GM19455 (cell line): ENCODE data around the gene TGIF2.
"Not testable (repeated sequence)": the region's sequence is repeated elsewhere in the genome, so short reads cannot be mapped to it uniquely, and the experiment has no call there.

ENCODE experiments used
- ATAC-seq: cut with Tn5 transposase; IDR thresholded peaks from one replicate; pipeline ENCODE4 v1.9.1; 2021; ENCODE audit not compliant: unreplicated experiment

The TGIF2 gene

DNA sequence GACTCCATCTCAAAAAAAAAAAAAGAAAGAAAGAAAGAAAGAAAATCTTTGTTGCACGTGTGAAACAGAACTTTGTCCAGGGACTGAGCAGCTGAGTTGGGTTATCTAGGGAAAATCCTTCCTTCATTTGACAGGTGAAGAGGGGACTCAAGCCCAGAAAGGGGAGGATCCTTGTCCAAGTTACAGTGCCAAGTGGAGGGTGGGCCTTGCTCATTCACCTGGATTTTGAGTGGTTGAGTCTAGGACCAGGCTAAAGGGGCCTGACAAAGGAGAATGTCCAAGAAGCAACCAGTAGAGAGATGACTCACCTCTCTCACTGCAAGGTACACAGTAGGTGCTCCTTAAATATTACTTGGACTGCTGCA lies 2.7 kb downstream of the TGIF2 start:
- ATAC-seq = no peak

DNA sequence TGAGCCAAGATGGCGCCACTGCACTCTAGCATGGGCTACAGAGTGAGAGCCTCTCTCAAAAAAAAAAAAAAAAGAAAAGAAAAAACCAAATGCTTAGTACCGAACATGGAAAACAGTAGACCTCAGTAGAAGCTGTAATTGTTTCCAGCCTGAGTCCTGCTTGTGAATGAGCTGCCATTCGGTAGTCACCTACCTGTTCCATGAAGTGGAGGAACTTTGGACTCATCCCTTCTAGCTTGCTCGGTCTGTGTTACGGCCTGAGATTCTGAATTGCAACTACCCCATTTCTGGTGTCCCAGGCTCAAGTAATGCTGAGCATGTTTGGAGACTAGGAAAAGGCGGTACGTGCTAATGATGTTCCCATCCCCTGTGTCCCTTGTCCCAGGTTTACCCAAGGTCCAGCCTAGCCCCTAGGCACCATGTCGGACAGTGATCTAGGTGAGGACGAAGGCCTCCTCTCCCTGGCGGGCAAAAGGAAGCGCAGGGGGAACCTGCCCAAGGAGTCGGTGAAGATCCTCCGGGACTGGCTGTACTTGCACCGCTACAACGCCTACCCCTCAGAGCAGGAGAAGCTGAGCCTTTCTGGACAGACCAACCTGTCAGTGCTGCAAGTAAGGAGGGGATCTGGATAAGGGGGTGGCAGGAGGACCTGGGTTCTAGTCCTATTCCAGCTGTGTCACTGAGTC lies 5.1 kb downstream of the TGIF2 start:
- ATAC-seq = no peak

DNA sequence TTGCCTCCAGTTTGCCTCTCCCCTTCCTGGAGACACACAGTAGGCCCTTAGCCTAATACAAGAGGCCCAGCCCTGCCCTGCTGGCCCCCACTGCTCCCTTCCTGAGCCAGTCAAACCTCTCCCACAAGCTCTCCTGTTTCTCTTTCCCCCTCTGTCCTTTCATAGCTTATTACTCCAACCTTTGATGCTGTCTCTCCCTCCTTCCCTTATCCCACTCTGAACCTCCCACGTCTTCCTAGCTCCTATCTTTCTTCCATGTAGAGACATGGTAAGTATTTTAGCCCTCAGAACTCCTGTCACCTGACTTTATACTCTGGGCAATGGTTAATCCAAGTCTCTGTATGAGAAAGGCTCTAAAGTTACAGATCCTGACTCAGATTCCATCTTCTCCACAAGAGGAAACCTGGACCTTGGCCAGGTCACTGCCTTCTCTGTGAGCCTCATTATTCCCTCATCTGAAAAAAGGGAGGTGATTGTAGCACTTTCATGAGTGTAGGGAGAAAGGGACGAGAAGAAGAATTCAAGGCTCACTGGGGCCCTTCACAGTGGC lies 6.7 kb downstream of the TGIF2 start:
- ATAC-seq = no peak

DNA sequence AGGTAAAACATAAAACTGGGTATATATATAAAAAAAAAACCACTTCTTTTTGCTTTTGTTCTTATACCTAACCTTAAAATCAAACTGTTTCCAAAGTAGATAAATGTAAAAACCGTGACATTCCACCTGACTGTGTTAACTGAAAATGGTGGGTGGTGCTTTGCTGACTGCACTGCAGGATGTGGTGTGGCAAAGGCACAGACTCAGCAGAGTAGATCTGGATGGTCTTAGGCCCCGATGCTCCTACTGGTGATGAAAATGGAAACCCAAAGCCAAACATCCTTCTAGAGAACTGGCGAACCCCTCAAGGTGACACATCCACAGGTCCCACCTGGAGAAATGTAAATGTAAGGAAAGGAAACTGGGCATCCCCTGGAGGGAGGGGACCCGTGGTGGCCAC lies 8.9 kb downstream of the TGIF2 start:
- ATAC-seq = no peak

DNA sequence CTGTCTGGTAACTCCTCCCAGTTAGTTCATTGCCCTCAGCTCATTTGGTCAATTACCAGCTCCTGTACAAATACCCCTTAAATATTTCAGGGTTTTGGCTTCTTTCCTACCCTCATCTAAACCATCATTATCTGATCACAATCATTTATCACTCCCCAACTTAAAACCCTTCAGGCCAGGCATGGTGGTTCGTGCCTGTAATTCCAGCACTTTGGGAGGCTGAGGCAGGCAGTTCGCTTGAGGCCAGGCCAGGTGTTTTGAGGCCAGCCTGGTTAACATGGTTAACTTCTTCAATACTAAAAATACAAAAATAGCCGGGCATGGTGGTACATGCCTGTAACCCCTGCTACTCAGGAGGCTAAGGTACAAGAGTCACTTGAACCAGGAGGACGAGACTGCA lies 9.4 kb downstream of the TGIF2 start:
- ATAC-seq = no peak

DNA sequence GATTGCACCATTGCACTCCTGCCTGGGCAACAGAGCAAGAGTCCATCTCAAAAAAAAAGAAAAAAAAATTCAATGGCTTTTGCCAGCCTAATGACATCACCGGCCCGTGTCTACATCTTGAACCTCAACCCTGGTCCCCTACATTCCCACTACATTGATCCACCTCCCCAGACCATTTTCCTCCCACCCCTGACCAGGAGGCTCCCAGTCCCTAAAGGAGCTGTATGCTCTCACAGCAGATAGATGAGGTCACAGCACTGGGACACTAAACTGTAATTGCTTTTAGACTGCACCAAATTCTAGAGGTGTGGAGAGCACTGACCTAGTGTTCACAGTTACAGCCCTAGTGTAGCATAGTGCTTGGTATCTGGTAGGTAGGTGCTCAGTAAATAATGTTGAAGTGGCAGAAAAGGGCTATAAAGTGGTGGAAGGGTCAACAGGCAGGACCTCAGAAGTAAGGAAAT lies 10.7 kb downstream of the TGIF2 start:
- no peak for ATAC-seq

DNA sequence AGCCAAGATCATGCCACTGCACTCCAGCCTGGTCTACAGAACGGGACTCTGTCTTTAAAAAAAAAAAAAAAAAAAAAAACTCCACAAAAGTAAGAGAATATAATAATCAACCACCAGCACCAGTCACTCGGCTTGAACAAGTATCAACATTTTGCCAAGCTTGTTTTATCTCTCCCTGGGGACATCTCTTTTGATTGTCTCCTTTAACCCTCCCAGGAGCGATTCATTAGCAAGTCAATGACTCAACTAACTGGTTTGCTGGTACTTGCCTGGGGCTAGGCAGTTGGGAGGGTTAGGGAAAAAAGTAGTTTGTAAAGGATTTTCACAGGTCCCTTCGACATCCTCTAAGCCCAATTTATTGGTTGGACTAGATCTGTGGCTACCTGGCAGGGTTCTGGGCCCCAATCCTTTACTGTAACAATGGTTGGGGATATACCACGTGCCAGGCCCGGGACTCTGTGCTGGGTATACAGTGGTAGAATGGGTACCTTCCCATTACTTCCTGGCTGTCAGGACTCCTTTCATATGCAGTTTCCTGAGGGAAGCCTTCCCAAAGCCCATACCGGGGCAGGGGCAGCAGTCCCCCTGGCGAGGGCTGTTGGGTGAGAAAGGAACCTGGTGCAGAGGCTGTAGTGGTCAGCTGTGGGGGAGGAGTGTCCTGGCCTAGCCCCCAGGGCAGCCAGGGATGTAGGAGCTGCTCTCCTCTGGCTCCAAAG lies 12.2 kb downstream of the TGIF2 start:
- ATAC-seq = no peak

DNA sequence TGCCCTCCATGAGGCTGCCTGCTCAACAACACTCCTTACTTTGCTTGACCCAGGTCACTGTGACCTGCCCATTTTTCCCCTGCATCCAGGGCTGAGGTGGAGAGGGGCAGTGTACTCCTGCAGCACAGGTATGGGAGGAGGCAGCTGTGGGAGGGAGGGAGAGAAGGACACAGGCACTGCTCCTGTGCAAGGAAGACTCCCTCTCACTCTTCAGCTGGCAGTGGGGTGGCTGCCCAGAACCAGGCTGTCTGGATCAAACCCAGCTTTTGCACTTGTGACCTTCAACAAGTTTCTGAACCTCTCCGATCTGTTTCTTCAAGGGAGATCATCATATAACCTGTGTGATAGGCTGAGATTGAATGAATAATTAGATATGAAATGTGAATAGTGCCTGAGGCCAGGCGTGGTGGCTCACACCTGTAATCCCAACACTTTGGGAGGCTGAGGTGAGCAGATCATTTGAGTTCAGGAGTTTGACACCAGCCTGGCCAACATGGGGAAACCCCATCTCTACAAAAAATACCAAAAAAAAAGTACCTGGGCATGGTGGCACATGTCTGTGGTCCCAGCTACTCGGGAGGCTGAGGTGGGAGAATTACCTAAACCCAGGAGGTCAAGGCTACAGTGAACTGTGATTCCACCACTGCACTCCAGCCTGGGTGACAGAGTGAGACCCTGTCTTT lies 14.1 kb downstream of the TGIF2 start:
- ATAC-seq = no peak

DNA sequence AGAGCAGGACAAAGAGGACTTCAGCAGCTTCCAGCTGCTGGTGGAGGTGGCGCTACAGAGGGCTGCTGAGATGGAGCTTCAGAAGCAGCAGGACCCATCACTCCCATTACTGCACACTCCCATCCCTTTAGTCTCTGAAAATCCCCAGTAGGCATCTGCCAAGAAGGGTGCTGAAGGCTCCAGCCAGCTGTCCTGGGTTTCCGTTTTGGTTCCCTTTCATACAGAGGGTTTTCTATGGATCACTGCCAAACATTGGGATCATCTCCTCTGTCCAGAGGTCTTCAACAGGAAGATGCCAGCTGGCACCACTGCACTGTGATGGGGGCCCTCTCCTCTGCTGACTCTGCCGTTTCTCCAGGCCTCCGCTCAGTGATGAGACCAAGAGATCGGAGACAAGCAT lies 17.9 kb downstream of the TGIF2 start:
- no peak for ATAC-seq

DNA sequence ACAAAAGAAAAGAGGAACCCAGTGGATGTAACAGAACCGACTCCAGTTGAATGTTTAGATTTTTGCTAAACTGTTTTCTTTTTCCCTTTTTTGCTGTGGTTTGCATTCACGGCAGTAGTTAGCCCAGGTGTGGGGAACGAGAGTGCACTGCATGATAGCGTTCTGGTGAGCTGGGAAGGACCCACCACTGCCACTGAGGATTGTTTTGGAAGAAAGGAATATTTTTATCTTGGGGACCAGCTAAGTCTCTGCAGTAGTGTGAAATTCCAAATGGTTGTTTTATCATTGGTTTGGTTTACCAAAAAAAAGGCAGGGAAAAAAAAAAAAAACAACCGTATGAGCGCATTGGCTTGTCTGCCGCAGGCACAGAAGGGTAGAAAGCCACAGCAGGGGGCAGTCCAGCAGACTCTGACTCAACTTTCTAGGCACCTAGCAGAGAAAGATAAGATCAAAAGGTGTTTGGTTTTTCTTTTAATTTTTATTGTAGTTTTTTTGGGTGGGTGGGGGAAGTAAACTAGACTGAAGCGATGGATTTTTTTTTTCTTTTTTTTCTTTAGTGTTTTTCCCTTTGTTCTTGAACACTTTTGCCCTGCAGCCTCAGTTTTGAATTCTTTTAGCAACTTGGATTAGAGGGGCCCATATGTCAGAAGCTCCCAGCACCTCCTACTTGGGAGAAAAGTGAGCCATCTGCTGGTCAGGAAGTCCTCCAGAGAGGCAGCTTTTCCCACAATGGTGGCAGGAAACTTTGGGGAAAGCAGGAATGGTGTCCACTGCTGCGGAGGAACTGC lies 18.7 kb downstream of the TGIF2 start:
- ATAC-seq = no peak

DNA sequence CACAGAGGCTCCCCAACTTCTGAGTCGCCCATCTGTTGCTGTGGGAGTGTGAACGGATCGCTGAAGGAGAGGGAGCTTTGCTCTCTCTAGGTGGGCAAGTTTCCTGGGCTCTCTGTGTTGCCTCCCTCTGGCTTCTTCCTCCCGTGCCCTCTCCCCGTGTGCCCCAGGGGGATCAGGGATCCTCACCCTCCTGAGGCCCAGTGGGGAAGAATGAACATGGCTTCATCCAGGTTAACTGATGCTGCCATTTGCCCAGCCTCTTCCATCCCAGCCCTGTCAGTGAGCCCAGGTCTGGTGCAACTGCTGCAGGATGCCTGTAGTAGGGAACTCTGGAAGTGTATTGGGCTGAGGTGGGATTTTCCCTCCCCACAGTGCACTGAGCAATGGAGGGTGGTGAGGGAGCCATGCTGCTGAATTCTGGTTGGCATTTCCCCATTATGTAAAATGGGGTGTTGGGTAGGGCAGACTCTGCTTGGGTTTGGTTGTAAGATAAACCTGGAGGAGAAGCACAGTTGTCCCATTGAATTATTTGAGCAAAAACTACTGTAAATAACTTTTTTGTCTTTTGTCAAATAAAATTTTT lies 20.0 kb downstream of the TGIF2 start:
- no peak for ATAC-seq

DNA sequence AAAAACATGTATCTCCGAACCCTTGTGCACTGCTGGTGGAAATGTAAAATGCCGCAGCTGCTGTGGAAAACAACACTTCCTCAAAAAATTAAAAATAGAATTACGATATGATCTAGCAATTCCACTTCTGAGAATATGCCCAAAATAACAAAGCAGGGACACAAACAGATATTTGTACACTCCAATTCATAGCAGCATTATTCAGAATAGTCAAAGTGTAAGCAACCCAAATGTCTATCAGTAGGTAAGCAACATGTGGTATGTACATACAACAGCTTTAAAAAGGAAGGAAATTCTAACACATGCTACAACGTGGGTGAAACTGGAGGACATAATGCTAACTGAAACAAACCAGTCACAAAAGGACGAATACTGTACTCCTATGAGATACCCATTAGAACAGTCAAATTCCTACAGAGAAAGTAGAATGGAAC lies 26.5 kb downstream of the TGIF2 start:
- ATAC-seq = no peak

DNA sequence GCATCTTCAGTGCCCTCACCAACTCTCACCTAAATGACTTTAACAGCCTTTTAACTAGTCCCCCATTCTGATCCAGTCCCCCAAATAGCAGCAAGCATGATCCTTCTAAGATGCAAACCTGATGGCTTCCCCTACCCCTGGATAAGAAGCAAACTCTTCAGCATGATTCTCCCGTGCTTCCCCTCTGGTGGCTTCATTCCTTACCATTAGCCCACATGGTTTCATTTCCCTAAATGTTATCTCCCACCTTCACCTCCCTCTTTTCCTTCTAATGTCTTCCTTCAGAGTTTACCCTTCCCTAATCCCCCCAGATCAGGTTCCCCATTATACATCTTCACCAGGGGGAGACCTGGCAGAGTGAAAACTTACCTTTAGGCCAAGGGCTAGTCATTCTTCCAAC lies 28.1 kb downstream of the TGIF2 start:
- no peak for ATAC-seq

DNA sequence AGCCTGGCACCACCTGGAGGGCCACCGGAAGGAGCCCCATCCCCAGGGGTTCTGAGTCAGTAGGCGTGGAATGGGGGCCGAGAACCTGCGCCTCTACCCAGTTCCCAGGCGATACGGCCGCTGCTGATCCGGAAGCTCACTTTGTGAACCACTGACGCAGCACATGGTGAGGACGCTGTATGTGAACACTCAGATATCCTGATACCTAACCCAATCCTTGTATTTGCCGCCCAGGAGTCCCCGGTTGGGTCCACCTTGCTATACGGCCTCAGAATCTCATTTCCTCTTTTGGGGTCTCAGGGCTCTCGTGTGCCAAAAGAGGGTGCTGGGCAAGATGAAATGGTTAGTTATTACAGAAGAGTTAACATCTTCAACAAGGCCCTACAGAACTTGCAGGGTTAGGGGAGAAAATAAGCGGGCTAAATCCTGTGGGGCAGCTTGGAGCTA lies 31.6 kb downstream of the TGIF2 start:
- ATAC-seq = peak; percentile 32

DNA sequence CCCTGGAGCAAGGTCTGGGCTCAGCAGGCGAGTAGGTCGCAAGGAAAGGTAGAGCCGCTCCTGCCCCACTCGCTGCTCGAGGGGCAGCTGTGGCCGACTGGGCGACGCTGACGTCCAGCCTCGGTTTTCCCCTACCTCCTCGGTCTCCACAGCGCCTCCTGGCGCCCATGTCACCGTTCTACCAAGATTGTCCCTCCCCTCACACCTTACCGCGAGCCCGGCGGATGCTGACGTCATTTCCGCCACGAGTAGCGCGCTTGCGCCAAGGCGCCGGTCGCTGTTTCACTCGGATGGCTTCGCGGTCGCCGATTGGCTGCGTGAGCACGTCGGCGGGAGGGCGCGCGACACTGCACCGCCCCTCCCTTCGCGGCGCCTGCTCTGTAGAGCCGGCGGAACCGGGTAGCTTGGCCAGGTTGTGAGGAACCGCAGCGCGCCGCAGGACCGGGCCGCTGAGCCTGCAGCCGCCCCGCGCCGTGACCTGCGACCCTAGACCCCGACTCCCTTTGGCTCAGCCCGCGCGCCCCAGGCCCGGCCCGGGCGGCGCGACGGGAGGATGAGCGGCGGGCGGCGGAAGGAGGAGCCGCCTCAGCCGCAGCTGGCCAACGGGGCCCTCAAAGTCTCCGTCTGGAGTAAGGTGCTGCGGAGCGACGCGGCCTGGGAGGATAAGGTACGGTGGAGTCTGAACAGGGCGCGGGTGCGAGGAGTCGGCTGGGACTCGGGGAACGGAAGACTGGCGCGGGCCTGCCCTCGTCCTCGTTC lies 32.2 kb downstream of the TGIF2 start, which contains the start of gene RAB5IF:
TSS of gene RAB5IF (plus strand) at position 381 of the 759 bp plus-strand sequence. CDS start at position 554, 173 bp downstream.
- peak; percentile 82 for ATAC-seq

DNA sequence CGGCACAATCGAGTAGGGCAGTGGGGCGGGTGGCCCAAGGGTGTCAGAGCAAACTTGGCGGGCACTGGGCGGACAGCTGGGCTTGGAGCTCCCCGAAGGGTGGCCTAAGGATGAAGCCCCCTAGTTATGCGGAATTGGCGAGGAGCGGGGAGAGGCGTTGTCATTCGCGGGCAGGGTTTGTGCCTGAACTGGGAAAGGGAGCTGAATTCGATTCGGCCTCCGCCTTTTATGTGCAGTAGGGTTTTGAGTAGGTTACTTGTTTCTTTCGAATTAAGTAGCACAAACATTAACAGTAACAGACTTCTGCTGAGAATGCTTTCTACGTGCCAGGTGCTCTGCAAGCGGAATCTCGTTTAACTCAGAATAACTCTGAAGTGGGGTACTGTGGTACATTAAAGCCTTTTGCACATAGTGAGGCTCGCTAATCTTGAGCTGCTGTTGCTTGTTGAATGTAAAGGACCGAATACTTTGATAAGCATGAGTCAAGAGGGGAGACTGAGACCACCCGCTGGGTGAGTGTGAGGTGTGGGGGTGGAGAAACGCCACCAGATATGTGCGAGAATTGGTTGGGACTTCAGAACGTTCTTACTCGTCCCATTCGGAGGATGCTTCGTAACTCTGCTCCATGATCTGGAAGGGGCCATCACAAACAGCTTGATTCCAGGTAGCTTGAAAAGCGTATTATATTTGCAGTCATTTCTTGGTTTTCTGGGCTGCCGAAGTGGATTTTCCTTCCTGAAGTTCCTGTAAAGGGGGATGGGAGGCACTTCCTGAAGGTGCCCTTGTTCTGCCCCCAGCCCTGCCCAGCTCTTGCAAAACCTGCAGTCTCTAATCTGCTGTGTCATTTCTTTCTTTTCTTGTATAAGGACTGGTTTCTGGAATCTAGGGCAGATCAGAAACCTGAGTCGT lies 33.0 kb downstream of the TGIF2 start:
- peak; percentile 31 for ATAC-seq

DNA sequence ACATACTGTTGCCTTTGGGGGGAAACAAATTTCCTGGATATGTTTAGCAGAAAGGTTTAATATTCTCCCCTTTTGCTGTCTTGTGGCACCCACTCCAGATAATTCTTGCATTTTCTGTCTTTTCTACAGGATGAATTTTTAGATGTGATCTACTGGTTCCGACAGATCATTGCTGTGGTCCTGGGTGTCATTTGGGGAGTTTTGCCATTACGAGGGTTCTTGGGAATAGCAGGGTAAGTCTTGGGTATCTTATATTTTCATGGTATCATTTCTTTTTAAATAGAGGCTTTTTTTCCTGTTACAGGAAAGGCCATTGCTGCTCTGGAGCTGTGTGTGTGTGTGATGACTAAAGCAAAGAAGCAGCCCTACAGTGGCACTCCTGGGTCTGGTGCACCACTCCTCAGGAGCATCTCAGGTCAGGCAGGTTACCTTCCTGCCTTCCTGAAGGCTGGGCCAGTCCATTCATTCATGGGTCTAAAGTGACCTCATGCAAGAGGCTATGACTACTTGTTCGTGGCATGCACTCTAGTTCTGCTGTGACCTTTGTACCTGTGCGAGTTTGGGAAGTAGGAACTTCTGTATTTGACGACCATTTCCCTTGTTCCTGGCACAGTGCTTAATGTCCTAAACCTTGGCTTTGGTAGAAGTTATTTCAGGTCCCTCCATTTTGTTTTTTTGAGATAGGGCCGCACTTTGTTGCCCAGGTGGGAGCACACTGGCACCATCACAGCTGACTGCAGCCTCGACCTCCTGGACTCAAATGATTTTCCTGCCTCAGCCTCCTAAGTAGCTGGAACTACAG lies 34.4 kb downstream of the TGIF2 start:
- no peak for ATAC-seq

DNA sequence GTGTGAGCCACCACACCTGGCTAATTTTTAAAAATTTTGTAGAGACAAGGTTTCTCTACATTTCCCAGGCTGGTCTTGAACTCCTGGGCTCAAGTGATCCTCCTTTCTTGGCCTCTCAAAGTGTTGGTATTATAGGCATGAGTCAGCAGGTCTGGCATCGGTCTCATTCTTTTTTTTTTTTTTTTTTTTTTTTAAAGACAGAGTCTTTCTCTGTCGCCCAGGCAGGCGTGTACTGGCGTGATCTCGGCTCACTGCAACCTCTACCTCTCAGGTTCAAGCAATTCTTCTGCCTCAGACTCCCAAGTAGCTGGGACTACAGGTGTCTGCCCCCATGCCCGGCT lies 35.0 kb downstream of the TGIF2 start:
- ATAC-seq = not testable (repeated sequence)
